ENCODE results near the gene CR2.

The CR2 gene

DNA sequence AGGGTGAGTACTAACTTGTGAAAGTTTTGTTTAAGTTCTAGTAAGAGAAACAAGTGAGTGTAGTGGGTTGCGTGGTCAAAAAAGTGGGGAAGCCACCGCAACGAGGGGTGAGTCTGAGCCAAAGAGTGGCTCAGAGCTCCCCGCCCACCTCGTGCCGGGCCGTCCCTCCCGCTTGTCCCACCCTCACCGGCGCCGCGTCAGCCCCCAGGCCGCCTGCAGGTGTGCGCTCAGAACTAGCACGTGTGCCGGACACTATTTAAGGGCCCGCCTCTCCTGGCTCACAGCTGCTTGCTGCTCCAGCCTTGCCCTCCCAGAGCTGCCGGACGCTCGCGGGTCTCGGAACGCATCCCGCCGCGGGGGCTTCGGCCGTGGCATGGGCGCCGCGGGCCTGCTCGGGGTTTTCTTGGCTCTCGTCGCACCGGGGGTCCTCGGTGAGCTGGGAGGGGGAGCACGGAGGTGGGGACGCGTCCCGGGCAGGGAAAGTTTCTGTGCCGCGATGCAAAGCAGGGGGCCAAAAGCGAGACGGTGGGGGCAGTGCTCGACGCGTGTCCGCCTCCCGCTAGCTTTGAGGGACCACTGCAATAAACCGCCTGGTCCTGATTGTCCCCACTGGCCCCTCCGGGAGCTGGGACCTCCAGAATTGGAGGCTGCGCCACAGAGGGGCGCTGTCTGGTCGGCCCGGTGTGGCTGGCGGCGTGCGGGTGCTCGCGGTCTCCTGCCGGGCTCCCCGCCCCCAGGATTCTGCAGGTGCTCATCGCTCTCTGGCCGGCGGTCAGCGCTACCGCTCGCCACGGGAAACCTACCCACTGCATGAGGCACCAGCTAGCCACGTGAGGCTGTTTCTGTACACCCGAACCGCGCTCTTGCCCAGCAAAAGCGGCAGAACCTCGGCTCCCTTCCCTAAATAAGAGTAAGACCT is at the start of gene CR2:
Gene CR2, plus strand, starts transcription at position 283 of the 919 bp plus-strand sequence. Its CDS starts 91 bp downstream, at position 374.
- Histone ChIP-seq H3K4me1 (ENCODE audit: insufficient read depth, insufficient read length) (no peaks in the 10 kb centered on the region), H3K9me3 (ENCODE audit: insufficient read depth, low read length) (no peaks in the 10 kb centered on the region), H3K36me3 (ENCODE audit: insufficient read depth, insufficient read length, low read length) (no peaks in the 10 kb centered on the region), H3K9ac (ENCODE audit: insufficient read length, low read depth) (peak within 1 kb of the TSS; percentile 75), H3K27me3 (ENCODE audit: insufficient read depth, insufficient read length) (peaks cover 54% of the 10 kb centered on the region), H3K4me3 (ENCODE audit: insufficient read length, low read depth) (peak within 1 kb of the TSS; percentile 72)
- peak; percentile 65 for DNase-seq (ENCODE audit: low read depth, low spot score)
- no peak for TF ChIP-seq YY1 (IDR thresholded peaks at IDR 0.05; ENCODE audit: insufficient read depth, insufficient read length)
- no peak for TF ChIP-seq ZNF274 (IDR thresholded peaks at IDR 0.05; ENCODE audit: low read depth, low read length)
- TF ChIP-seq SUZ12 (IDR thresholded peaks at IDR 0.05; ENCODE audit: extremely low read depth, insufficient read depth, insufficient read length): no peak

DNA sequence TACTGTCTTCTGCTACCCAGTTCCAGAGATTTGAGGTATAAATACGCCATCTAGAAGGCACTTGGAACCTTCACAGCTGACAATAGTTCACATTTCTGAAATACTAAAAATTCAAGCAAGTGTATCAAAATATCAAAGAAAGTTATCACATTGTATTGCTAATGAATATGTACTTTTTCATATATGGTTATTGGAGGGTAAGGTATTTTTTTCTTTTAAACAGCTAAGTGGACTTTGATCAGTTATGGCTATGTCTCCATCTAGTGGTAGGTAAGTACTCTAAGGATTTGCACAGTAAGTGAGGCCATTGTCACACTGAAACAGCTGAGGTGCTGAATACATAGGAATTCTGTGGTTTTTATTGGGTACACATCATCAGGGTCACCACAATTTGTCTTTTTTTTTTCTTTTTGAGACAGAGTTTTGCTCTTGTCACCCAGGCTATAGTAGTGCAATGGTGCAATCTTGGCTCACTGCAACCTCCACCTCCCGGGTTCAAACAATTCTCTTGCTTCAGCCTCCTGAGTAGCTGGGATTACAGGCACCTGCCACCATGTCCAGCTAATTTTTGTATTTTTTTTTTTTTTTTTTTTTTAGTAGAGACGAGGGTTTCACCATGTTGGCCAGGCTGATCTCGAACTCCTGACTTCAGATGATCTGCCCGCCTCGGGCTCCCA is 49.1 kb upstream of the CR2 start:
- H3K4me3 ChIP-seq (ENCODE audit: insufficient read length, low read depth): no peak overlapping the region
- no peaks in the 10 kb centered on the region for H3K9me3 ChIP-seq (ENCODE audit: insufficient read depth, low read length)
- no peak for TF ChIP-seq ZNF274 (IDR thresholded peaks at IDR 0.05; ENCODE audit: low read depth, low read length)
- TF ChIP-seq SUZ12 (IDR thresholded peaks at IDR 0.05; ENCODE audit: extremely low read depth, insufficient read depth, insufficient read length): no peak
- TF ChIP-seq YY1 (IDR thresholded peaks at IDR 0.05; ENCODE audit: insufficient read depth, insufficient read length): no peak
- peak; percentile 48 for DNase-seq (ENCODE audit: low read depth, low spot score)
- no peak overlapping the region for H3K9ac ChIP-seq (ENCODE audit: insufficient read length, low read depth)
- H3K36me3 ChIP-seq (ENCODE audit: insufficient read depth, insufficient read length, low read length): no peaks in the 10 kb centered on the region
- H3K4me1 ChIP-seq (ENCODE audit: insufficient read depth, insufficient read length): no peaks in the 10 kb centered on the region
- no peaks in the 10 kb centered on the region for H3K27me3 ChIP-seq (ENCODE audit: insufficient read depth, insufficient read length)

GRCh38 chr1:207405814-207406213 is 48.3 kb upstream of the CR2 start:
- H3K9me3 ChIP-seq (ENCODE audit: insufficient read depth, low read length): no peaks in the 10 kb centered on the region
- no peaks in the 10 kb centered on the region for H3K27me3 ChIP-seq (ENCODE audit: insufficient read depth, insufficient read length)
- TF ChIP-seq YY1 (IDR thresholded peaks at IDR 0.05; ENCODE audit: insufficient read depth, insufficient read length) (no peak), ZNF274 (IDR thresholded peaks at IDR 0.05; ENCODE audit: low read depth, low read length) (no peak), SUZ12 (IDR thresholded peaks at IDR 0.05; ENCODE audit: extremely low read depth, insufficient read depth, insufficient read length) (no peak)
- no peak for DNase-seq (ENCODE audit: low read depth, low spot score)
- H3K9ac ChIP-seq (ENCODE audit: insufficient read length, low read depth): no peak overlapping the region
- no peaks in the 10 kb centered on the region for H3K36me3 ChIP-seq (ENCODE audit: insufficient read depth, insufficient read length, low read length)
- no peaks in the 10 kb centered on the region for H3K4me1 ChIP-seq (ENCODE audit: insufficient read depth, insufficient read length)
- H3K4me3 ChIP-seq (ENCODE audit: insufficient read length, low read depth): no peak overlapping the region

GRCh38 chr1:207407655-207408260 is 46.4 kb upstream of the CR2 start:
- no peaks in the 10 kb centered on the region for H3K36me3 ChIP-seq (ENCODE audit: insufficient read depth, insufficient read length, low read length)
- no peak overlapping the region for H3K9ac ChIP-seq (ENCODE audit: insufficient read length, low read depth)
- H3K4me1 ChIP-seq (ENCODE audit: insufficient read depth, insufficient read length): no peaks in the 10 kb centered on the region
- no peak overlapping the region for H3K4me3 ChIP-seq (ENCODE audit: insufficient read length, low read depth)
- no peak for DNase-seq (ENCODE audit: low read depth, low spot score)
- no peaks in the 10 kb centered on the region for H3K27me3 ChIP-seq (ENCODE audit: insufficient read depth, insufficient read length)
- TF ChIP-seq ZNF274 (IDR thresholded peaks at IDR 0.05; ENCODE audit: low read depth, low read length) (no peak), SUZ12 (IDR thresholded peaks at IDR 0.05; ENCODE audit: extremely low read depth, insufficient read depth, insufficient read length) (no peak), YY1 (IDR thresholded peaks at IDR 0.05; ENCODE audit: insufficient read depth, insufficient read length) (no peak)
- H3K9me3 ChIP-seq (ENCODE audit: insufficient read depth, low read length): no peaks in the 10 kb centered on the region

DNA sequence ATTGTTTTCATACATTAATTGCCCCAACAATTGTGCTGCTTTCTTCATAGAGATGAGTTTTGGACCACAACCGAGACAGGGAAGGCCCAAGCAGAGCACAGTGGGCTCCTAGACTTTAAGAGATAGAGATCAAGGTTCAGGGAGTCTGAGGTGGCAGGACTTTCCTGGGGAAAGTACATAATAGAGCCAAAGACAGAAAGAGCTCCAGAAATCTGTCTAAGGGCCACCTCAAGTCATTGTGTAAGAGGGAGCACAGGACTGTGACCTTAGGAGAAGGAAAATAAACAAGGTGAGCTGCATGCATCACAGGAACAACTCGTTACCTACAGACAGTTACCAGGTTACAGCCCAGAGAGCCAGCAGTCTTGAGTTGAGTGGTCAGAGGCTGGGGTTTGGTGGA is 41.3 kb upstream of the CR2 start:
- Histone ChIP-seq H3K36me3 (ENCODE audit: insufficient read depth, insufficient read length, low read length) (no peaks in the 10 kb centered on the region), H3K4me3 (ENCODE audit: insufficient read length, low read depth) (no peak overlapping the region), H3K9me3 (ENCODE audit: insufficient read depth, low read length) (no peaks in the 10 kb centered on the region), H3K4me1 (ENCODE audit: insufficient read depth, insufficient read length) (no peaks in the 10 kb centered on the region), H3K9ac (ENCODE audit: insufficient read length, low read depth) (no peak overlapping the region), H3K27me3 (ENCODE audit: insufficient read depth, insufficient read length) (no peaks in the 10 kb centered on the region)
- TF ChIP-seq SUZ12 (IDR thresholded peaks at IDR 0.05; ENCODE audit: extremely low read depth, insufficient read depth, insufficient read length) (no peak), YY1 (IDR thresholded peaks at IDR 0.05; ENCODE audit: insufficient read depth, insufficient read length) (no peak), ZNF274 (IDR thresholded peaks at IDR 0.05; ENCODE audit: low read depth, low read length) (no peak)
- DNase-seq (ENCODE audit: low read depth, low spot score): no peak

- Histone ChIP-seq H3K36me3 (ENCODE audit: insufficient read depth, insufficient read length, low read length) (no peaks in the 10 kb centered on the region), H3K9me3 (ENCODE audit: insufficient read depth, low read length) (no peaks in the 10 kb centered on the region), H3K27me3 (ENCODE audit: insufficient read depth, insufficient read length) (no peaks in the 10 kb centered on the region), H3K4me1 (ENCODE audit: insufficient read depth, insufficient read length) (no peaks in the 10 kb centered on the region), H3K9ac (ENCODE audit: insufficient read length, low read depth) (no peak overlapping the region), H3K4me3 (ENCODE audit: insufficient read length, low read depth) (no peak overlapping the region)
- TF ChIP-seq SUZ12 (IDR thresholded peaks at IDR 0.05; ENCODE audit: extremely low read depth, insufficient read depth, insufficient read length): no peak
- no peak for TF ChIP-seq YY1 (IDR thresholded peaks at IDR 0.05; ENCODE audit: insufficient read depth, insufficient read length)
- no peak for TF ChIP-seq ZNF274 (IDR thresholded peaks at IDR 0.05; ENCODE audit: low read depth, low read length)
- no peak for DNase-seq (ENCODE audit: low read depth, low spot score)
Observed at GRCh38 chr1:207414606-207415108, 39.5 kb upstream of the CR2 start.
